ENCODE measurements around the gene NEURL3. TPM values are rescaled to one million over a fixed set of nuclear protein-coding genes. Genes with fewer than 3 reads are reported as not detected.

Gene NEURL3
- total and polyA plus RNA-seq, 2 donors (not counting 3 experiments of a cell fraction or from before 2014, with no cell fraction given), result not detected

- dilution Hi-C loops (cut with MboI; ENCODE audit: extremely low pct_ligation_motif_present, low sequenced_read_pairs) (no loop called here), intact Hi-C loops (cut with micrococcal nuclease) (no loop called here)
- no peak for FAIRE-seq
- Histone ChIP-seq H3K4me2 (ENCODE audit: insufficient read depth, low read length) (no peak overlapping the region), H3K4me1 (ENCODE audit: control insufficient read depth, extremely low read depth, insufficient read depth, low read length) (no peaks in the 10 kb centered on the region), H3K9me1 (replicated peaks; ENCODE audit: control insufficient read depth, extremely low read depth, insufficient read depth, low read length) (no peaks in the 10 kb centered on the region), H3K36me3 (ENCODE audit: control insufficient read depth in 2 of 2, extremely low read depth in 1 of 2, insufficient read depth in 2 of 2, low read length in 2 of 2) (no peaks in the 10 kb centered on the region), H3K9me3 (replicated peaks; ENCODE audit: control insufficient read depth, insufficient read depth, low read length) (no peaks in the 10 kb centered on the region), H4K20me1 (replicated peaks; ENCODE audit: control insufficient read depth, extremely low read depth, insufficient read depth, low read length) (no peaks in the 10 kb centered on the region), H3K9ac (replicated peaks; ENCODE audit: extremely low read depth, insufficient read depth, low read length) (no peak overlapping the region), H3K4me3 (replicated peaks in 1 of 3; ENCODE audit: insufficient read depth in 1 of 3, low read depth in 1 of 3, low read length in 3 of 3) (no peak overlapping the region), H2AFZ (ENCODE audit: low read depth, low read length) (no peak overlapping the region), H3K79me2 (ENCODE audit: control insufficient read depth, insufficient read depth, low read length) (no peaks in the 10 kb centered on the region), H3K27ac (ENCODE audit: insufficient read depth, low read depth, low read length) (no peak overlapping the region), H3K27me3 (ENCODE audit: control insufficient read depth in 2 of 2, insufficient read depth in 2 of 2, low read length in 2 of 2) (no peaks in the 10 kb centered on the region)
- BruUV-seq (replicated peaks), result no TSS peak
- TF ChIP-seq MAX (IDR thresholded peaks at IDR 0.05; ENCODE audit: insufficient read depth, insufficient read length) (no peak), POLR2A (IDR thresholded peaks at IDR 0.05; ENCODE audit: low read depth, low read length) (no peak)
- ChIA-PET CTCF (interaction anchor here (1.0 to 1.2 kb wide), 2 partner anchors 9 to 31 kb away, joined by 4 to 5 read pairs; no protein-coding TSS in a partner anchor), POLR2A (no interaction called here)
- DNase-seq (ENCODE audit: low read depth, low spot score), result no peak
These were observed 17.4 kb upstream of the NEURL3 start for GRCh38 chr2:96522304-96523203.

DNA sequence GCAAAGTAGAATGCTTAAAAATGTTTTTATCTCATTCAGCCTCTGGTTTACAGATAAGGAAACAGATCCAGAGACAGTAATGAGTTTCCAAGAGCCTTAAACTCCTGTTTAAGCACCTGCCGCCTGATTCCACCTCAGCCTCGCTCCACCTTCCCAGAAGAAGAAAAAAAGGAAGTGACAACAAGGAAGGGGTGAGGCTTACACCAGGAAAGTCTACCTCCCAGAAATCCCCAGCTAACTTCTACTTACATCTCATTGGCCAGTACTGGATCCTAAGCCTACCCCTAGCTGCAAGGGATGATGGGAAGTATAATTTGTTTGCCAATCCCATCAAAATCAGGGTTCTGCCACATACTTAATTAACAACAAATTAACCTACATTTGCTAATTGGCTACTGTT is 16.1 kb upstream of the NEURL3 start:
- Histone ChIP-seq H3K9me3 (replicated peaks; ENCODE audit: control insufficient read depth, insufficient read depth, low read length) (no peaks in the 10 kb centered on the region), H3K4me2 (ENCODE audit: insufficient read depth, low read length) (no peak overlapping the region), H3K4me3 (replicated peaks in 1 of 3; ENCODE audit: insufficient read depth in 1 of 3, low read depth in 1 of 3, low read length in 3 of 3) (no peak overlapping the region), H3K36me3 (ENCODE audit: control insufficient read depth in 2 of 2, extremely low read depth in 1 of 2, insufficient read depth in 2 of 2, low read length in 2 of 2) (no peaks in the 10 kb centered on the region), H3K79me2 (ENCODE audit: control insufficient read depth, insufficient read depth, low read length) (no peaks in the 10 kb centered on the region), H3K9me1 (replicated peaks; ENCODE audit: control insufficient read depth, extremely low read depth, insufficient read depth, low read length) (no peaks in the 10 kb centered on the region), H4K20me1 (replicated peaks; ENCODE audit: control insufficient read depth, extremely low read depth, insufficient read depth, low read length) (no peaks in the 10 kb centered on the region), H3K27ac (ENCODE audit: insufficient read depth, low read depth, low read length) (no peak overlapping the region), H3K9ac (replicated peaks; ENCODE audit: extremely low read depth, insufficient read depth, low read length) (no peak overlapping the region), H3K4me1 (ENCODE audit: control insufficient read depth, extremely low read depth, insufficient read depth, low read length) (no peaks in the 10 kb centered on the region), H2AFZ (ENCODE audit: low read depth, low read length) (no peak overlapping the region), H3K27me3 (ENCODE audit: control insufficient read depth in 2 of 2, insufficient read depth in 2 of 2, low read length in 2 of 2) (no peaks in the 10 kb centered on the region)
- TF ChIP-seq MYC (IDR thresholded peaks at IDR 0.05; ENCODE audit: low read depth, low read length) (no peak), JUN (IDR thresholded peaks at IDR 0.05; ENCODE audit: borderline replicate concordance, insufficient read depth, insufficient read length, low read depth) (no peak), POLR2A (IDR thresholded peaks at IDR 0.05; ENCODE audit: low read depth, low read length) (no peak), POLR2AphosphoS5 (IDR thresholded peaks at IDR 0.05; ENCODE audit: insufficient read depth, low read depth, low read length) (no peak), GATA2 (IDR thresholded peaks at IDR 0.05; ENCODE audit: insufficient read depth, insufficient read length, low read depth, low read length) (no peak), EZH2 (IDR thresholded peaks at IDR 0.05; ENCODE audit: borderline replicate concordance, low read depth, low read length, severe bottlenecking) (no peak), FOS (IDR thresholded peaks at IDR 0.05; ENCODE audit: borderline replicate concordance, insufficient read depth, low read length) (no peak), MAX (IDR thresholded peaks at IDR 0.05; ENCODE audit: insufficient read depth, insufficient read length) (no peak)
- TF ChIP-seq, protein P1, sequence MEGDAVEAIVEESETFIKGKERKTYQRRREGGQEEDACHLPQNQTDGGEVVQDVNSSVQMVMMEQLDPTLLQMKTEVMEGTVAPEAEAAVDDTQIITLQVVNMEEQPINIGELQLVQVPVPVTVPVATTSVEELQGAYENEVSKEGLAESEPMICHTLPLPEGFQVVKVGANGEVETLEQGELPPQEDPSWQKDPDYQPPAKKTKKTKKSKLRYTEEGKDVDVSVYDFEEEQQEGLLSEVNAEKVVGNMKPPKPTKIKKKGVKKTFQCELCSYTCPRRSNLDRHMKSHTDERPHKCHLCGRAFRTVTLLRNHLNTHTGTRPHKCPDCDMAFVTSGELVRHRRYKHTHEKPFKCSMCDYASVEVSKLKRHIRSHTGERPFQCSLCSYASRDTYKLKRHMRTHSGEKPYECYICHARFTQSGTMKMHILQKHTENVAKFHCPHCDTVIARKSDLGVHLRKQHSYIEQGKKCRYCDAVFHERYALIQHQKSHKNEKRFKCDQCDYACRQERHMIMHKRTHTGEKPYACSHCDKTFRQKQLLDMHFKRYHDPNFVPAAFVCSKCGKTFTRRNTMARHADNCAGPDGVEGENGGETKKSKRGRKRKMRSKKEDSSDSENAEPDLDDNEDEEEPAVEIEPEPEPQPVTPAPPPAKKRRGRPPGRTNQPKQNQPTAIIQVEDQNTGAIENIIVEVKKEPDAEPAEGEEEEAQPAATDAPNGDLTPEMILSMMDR (IDR thresholded peaks at IDR 0.05; ENCODE audit: extremely low read depth in 1 of 2, insufficient read depth in 1 of 2, low read depth in 1 of 2, low read length in 2 of 2), result no peak
- CTCF ChIA-PET, result interaction anchor here (1.0 to 2.3 kb wide), 3 partner anchors 11 to 33 kb away, joined by 4 to 8 read pairs (median 5); no protein-coding TSS in a partner anchor
- no TSS peak for BruUV-seq (replicated peaks)
- intact Hi-C loops (cut with micrococcal nuclease), result no loop called here
- dilution Hi-C loops (cut with MboI; ENCODE audit: extremely low pct_ligation_motif_present, low sequenced_read_pairs), result no loop called here
- POLR2A ChIA-PET, result no interaction called here
- FAIRE-seq (no peak), DNase-seq (ENCODE audit: low read depth, low spot score) (no peak)

Data from endothelial cell of umbilical vein (primary cell).